Measurements from ENCODE around the gene DDX18. TPM values are rescaled to one million over a fixed set of nuclear protein-coding genes. Genes with fewer than 3 reads are reported as not detected.

The DDX18 gene
- total RNA-seq, 1 experiment from 2014 or later: 106 TPM

GRCh38 chr2:117832905-117833613 lies 18.6 kb downstream of the DDX18 start:
- no peak for DNase-seq (ENCODE audit: extremely low read depth, low read depth)

DNA sequence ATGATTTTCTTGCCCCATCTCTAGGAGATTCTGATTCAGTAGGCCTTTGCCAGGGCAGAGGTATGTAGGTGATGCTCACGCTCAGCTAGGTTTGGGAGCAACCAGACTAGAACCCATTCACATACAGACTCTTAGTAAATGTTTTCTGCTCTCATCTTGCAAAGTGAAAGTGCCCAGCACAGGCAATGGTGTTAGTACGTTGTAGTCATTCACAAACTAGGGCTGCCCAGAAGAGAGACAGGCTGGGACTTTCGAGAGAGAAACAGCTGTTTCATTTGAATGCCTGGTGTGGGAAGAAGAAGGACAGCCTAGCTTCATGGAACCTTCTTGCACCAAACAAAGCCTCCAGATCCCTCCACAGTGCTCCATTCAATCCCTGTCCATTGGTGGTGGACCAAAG lies 19.4 kb downstream of the DDX18 start:
- no peak for DNase-seq (ENCODE audit: extremely low read depth, low read depth)

GRCh38 chr2:117834992-117835391 lies 20.5 kb downstream of the DDX18 start:
- DNase-seq (ENCODE audit: extremely low read depth, low read depth): no peak

DNA sequence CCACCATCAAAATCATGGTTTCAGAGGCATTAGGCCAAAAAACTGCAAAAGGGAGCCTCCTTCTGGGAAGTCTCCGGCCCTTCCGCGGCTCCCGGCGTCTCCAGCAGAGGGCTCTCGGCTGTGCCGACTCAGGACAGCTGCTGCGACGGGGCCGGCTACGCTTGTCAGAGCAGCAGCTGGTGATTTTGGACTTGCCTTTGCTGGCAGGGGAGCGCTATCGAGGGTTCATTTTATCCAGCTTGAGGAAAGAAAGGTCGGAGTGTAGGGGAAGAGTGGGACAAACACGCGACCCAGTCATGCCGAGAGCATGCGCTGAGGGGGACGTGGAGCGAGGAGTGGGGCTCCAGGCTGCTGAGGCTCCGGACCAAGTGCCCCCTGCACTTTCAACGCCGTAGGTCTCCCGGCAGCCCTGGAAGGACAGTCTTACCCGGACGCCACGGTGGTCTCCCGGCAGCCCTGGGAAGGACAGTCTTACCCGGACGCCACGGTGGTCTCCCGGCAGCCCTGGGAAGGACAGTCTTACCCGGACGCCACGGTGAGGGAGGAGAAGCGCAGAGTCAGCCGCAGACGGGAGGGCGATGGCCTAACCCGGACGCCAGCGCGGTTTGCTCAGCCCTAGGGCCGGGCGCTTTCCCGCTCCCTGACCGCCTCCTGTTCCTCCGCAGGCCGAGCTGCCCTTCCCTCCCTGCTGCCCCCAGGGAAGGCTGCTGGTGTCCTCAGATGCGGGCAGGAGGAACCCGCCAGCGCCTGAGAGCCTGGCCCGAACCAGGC lies 21.7 kb downstream of the DDX18 start:
- peak; percentile 46 for DNase-seq (ENCODE audit: extremely low read depth, low read depth)

DNA sequence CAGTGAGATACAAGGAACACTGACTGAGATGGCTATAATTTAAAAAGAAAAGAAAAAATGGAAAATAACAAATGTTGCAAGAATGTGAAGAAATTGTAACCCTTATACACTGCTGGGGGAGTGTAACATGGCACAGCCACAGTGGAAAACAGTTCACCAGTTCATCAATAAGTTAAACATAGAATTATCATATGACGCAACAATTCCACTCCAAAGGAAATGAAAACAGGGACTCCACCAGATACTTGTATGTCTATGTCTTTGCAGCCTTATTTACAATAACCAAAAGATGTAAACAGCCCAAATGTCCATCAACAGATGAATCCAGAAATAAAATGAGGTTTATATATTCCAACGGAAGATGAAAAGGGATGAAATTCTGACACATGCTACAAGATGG lies 30.8 kb downstream of the DDX18 start:
- DNase-seq (ENCODE audit: extremely low read depth, low read depth): no peak

DNA sequence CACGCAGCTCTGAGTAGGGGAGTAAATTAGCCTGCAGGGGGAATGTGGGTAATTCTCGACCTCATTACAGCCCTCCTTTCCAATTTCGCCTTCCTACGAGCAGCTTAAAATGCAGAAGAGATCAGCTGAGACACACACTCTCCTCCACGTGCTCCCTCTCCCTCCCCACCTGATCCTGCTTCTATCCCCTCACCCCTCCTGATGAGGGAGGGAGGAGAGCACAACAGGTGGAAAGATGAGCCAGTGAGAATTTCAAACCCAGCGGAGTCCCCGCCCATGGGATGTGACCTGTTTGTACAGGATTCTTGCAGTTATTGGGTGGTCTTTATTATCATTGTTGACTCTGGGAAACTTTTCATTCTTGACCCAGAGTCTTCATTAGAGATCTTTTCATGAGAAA lies 35.5 kb downstream of the DDX18 start:
- DNase-seq (ENCODE audit: extremely low read depth, low read depth): no peak

- DNase-seq (ENCODE audit: extremely low read depth, low read depth): no peak
Observed at GRCh38 chr2:117850461-117850860, 36.0 kb downstream of the DDX18 start.

- DNase-seq (ENCODE audit: extremely low read depth, low read depth): no peak
Observed at GRCh38 chr2:117851969-117852368, 37.5 kb downstream of the DDX18 start.

GRCh38 chr2:117853316-117853715 lies 38.8 kb downstream of the DDX18 start:
- DNase-seq (ENCODE audit: extremely low read depth, low read depth): no peak

DNA sequence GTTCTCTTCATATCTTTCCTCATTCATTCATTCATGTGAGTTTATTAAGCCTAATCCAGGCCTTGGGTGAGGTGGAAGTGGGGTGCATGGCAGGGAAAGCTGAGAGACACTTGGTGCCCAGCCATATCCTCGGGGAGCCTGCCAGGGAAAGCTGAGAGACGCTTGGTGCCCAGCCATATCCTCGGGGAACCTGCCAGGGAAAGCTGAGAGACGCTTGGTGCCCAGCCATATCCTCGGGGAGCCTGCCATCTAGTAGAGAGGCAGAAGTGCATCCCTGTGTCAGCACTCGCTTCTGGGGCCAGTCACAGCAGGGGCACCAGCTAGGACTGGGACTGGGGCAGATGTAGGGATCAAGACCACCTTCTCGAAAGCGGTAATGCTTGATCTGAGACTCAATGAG lies 39.4 kb downstream of the DDX18 start:
- DNase-seq (ENCODE audit: extremely low read depth, low read depth): no peak

DNA sequence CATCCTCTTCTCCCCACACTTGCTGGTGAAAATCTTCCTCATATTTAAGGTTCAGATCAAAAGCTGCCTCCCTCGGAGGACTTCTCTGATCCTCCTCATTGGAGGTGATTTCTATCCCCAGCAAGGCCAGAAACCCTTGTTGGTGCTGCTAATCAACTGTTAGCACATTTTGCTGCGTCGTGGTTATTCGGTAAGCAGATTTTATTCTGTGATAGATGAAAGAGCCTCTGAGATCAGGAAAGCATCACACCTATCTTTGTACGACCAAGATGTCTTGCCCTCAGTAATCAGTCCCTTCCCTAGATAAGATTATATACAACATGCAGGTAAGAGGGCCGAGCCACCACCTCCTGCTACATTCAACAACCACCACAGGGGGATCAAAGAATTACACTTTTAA lies 40.1 kb downstream of the DDX18 start:
- DNase-seq (ENCODE audit: extremely low read depth, low read depth): no peak

- no peak for DNase-seq (ENCODE audit: extremely low read depth, low read depth)
Observed at GRCh38 chr2:117855886-117856285, 41.4 kb downstream of the DDX18 start.

- peak; percentile 49 for DNase-seq (ENCODE audit: extremely low read depth, low read depth)
Observed at GRCh38 chr2:117856415-117857210, 42.1 kb downstream of the DDX18 start.

- DNase-seq (ENCODE audit: extremely low read depth, low read depth): no peak
Observed at GRCh38 chr2:117858336-117858735, 43.8 kb downstream of the DDX18 start.

GRCh38 chr2:117858892-117859531 lies 44.5 kb downstream of the DDX18 start:
- DNase-seq (ENCODE audit: extremely low read depth, low read depth): no peak

GRCh38 chr2:117859532-117859911 lies 45.0 kb downstream of the DDX18 start:
- no peak for DNase-seq (ENCODE audit: extremely low read depth, low read depth)

DNA sequence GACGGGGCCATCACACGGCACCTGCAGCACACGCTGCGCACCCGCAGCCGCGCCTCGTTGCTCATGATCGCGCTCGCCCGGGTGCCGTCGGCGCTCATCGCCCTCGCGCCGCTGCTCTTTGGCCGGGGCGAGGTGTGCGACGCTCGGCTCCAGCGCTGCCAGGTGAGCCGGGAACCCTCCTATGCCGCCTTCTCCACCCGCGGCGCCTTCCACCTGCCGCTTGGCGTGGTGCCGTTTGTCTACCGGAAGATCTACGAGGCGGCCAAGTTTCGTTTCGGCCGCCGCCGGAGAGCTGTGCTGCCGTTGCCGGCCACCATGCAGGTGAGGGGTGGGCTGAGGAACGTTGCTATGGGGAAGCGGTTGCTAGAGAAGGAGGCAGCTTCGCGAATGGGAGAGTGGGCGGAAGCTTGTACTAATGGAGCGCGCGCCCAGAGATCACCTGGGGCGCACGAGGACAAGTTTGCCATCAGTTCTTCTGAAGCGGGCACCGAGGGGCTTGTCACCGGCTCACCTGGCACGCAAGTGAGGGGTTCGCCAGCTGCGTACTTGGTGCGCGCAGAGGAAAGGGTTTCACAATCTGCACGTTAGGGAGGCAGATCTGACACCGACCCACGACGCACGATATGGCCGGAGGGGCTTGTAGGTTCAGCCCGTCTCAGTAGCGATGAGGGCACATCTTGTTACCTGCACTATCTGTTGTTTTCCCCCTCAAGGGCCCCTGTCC lies 45.6 kb downstream of the DDX18 start:
- DNase-seq (ENCODE audit: extremely low read depth, low read depth): no peak

DNA sequence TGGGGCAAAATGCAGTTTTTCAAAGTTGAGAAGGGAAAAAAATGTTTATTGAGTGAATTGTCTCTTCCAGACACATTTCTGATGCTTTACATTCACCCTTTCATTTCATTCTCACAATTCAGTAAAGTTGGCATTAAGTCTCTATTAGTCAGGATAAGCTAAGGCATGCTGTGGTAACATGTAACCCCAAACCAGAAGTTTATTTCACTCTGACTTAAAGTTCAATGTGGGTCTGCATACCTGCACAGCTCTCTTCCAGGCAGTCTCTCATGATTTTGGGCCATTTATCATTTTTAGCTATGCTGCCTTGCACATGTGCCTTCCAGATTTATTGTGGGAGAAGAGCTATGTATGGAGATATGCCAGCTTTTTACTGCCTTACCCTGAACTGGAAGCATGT lies 48.0 kb downstream of the DDX18 start:
- no peak for DNase-seq (ENCODE audit: extremely low read depth, low read depth)

- DNase-seq (ENCODE audit: extremely low read depth, low read depth): no peak
Observed at GRCh38 chr2:117875786-117876185, 61.3 kb downstream of the DDX18 start.

DNA sequence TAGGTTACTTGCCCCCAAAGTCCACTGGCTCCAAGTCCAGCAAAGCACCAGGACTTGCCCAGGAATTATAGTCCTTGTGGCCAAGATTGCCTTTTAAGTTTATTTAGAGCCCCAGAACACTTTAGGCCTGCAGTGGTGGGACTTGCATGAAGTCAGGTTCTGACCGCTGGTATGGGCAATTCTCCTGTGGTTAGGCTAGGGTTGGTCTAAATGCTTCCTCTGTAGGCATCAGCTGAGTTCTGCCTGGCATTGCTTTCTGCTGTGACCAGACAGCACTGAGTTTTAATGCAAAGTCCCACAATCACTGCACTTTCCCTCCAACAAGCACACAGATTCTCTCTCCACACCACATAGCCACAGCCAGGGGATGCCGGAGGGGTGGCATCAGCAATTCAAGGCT lies 64.5 kb downstream of the DDX18 start:
- no peak for DNase-seq (ENCODE audit: extremely low read depth, low read depth)
